ENCODE data around the gene HOPX.
"Not testable (repeated sequence)": the region's sequence is repeated elsewhere in the genome, so short reads cannot be mapped to it uniquely, and the experiment has no call there.

Gene HOPX

GRCh38 chr4:56655627-56656345 is 25.3 kb downstream of the HOPX start:
- in situ Hi-C loops (cut with MboI; ENCODE audit: low sequenced_read_pairs) = no loop called here

- in situ Hi-C loops (cut with MboI; ENCODE audit: low sequenced_read_pairs) = no loop called here
Observed at GRCh38 chr4:56655209-56655626, 25.9 kb downstream of the HOPX start.

- in situ Hi-C loops (cut with MboI; ENCODE audit: low sequenced_read_pairs) = no loop called here
Observed at GRCh38 chr4:56654238-56654632, 26.9 kb downstream of the HOPX start.

GRCh38 chr4:56653461-56654237 is 27.4 kb downstream of the HOPX start:
- in situ Hi-C loops (cut with MboI; ENCODE audit: low sequenced_read_pairs) = no loop called here

GRCh38 chr4:56652196-56652595 is 28.9 kb downstream of the HOPX start:
- in situ Hi-C loops (cut with MboI; ENCODE audit: low sequenced_read_pairs) = no loop called here

- in situ Hi-C loops (cut with MboI; ENCODE audit: low sequenced_read_pairs) = no loop called here
Observed at GRCh38 chr4:56651056-56651350, 30.1 kb downstream of the HOPX start.

GRCh38 chr4:56650262-56651055 is 30.6 kb downstream of the HOPX start:
- in situ Hi-C loops (cut with MboI; ENCODE audit: low sequenced_read_pairs) = no loop called here

GRCh38 chr4:56649445-56650261 is 31.4 kb downstream of the HOPX start:
- in situ Hi-C loops (cut with MboI; ENCODE audit: low sequenced_read_pairs) = no loop called here

GRCh38 chr4:56648824-56649151 is 32.3 kb downstream of the HOPX start:
- in situ Hi-C loops (cut with MboI; ENCODE audit: low sequenced_read_pairs) = no loop called here

- in situ Hi-C loops (cut with MboI; ENCODE audit: low sequenced_read_pairs) = no loop called here
Observed at GRCh38 chr4:56648021-56648823, 32.9 kb downstream of the HOPX start.

- in situ Hi-C loops (cut with MboI; ENCODE audit: low sequenced_read_pairs) = no loop called here
Observed at GRCh38 chr4:56646341-56646740, 34.8 kb downstream of the HOPX start.

- in situ Hi-C loops (cut with MboI; ENCODE audit: low sequenced_read_pairs) = no loop called here
Observed at GRCh38 chr4:56643596-56643995, 37.5 kb downstream of the HOPX start.

GRCh38 chr4:56641494-56642051 is 39.5 kb downstream of the HOPX start:
- in situ Hi-C loops (cut with MboI; ENCODE audit: low sequenced_read_pairs) = no loop called here

GRCh38 chr4:56640621-56641493 is 40.2 kb downstream of the HOPX start:
- in situ Hi-C loops (cut with MboI; ENCODE audit: low sequenced_read_pairs) = no loop called here

GRCh38 chr4:56637791-56638190 is 43.3 kb downstream of the HOPX start:
- in situ Hi-C loops (cut with MboI; ENCODE audit: low sequenced_read_pairs) = no loop called here

- in situ Hi-C loops (cut with MboI; ENCODE audit: low sequenced_read_pairs) = no loop called here
Observed at GRCh38 chr4:56637154-56637553, 43.9 kb downstream of the HOPX start.

- in situ Hi-C loops (cut with MboI; ENCODE audit: low sequenced_read_pairs) = not testable (repeated sequence)
Observed at GRCh38 chr4:56634954-56635353, 46.1 kb downstream of the HOPX start.

GRCh38 chr4:56633486-56633885 is 47.6 kb downstream of the HOPX start:
- in situ Hi-C loops (cut with MboI; ENCODE audit: low sequenced_read_pairs) = no loop called here
